ENCODE data around the gene PDIA4.

DNA sequence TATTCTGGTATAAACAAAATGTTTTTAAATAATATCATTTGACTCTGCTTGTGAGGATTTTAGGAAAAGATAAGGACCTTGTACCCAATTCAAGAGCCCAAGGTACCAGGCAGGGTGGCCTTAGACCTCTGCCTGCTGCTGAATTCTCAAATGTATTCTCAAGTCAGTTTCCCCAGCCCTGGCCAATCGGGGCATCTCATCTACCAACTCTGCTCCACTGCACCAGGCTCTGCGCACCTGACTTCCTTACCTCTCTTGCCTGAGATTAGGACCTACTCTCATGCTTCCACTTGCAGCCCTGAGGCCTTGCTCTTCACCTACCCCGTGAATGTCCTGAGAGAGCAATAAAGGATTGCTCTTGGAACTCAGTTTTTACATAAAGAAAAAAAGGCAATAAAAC, 74.6 kb downstream of the PDIA4 start:
- TF ChIP-seq, protein P1, sequence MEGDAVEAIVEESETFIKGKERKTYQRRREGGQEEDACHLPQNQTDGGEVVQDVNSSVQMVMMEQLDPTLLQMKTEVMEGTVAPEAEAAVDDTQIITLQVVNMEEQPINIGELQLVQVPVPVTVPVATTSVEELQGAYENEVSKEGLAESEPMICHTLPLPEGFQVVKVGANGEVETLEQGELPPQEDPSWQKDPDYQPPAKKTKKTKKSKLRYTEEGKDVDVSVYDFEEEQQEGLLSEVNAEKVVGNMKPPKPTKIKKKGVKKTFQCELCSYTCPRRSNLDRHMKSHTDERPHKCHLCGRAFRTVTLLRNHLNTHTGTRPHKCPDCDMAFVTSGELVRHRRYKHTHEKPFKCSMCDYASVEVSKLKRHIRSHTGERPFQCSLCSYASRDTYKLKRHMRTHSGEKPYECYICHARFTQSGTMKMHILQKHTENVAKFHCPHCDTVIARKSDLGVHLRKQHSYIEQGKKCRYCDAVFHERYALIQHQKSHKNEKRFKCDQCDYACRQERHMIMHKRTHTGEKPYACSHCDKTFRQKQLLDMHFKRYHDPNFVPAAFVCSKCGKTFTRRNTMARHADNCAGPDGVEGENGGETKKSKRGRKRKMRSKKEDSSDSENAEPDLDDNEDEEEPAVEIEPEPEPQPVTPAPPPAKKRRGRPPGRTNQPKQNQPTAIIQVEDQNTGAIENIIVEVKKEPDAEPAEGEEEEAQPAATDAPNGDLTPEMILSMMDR (IDR thresholded peaks at IDR 0.05), result no peak
- no peak for TF ChIP-seq EZH2 (IDR thresholded peaks at IDR 0.05)
- no peak for TF ChIP-seq EZH2phosphoT487 (IDR thresholded peaks at IDR 0.05)

All from neural progenitor cell (in vitro differentiated cells).